Measurements from ENCODE around the gene CROCC2.
"Not testable (repeated sequence)": the region's sequence is repeated elsewhere in the genome, so short reads cannot be mapped to it uniquely, and the experiment has no call there.

Gene CROCC2

GRCh38 chr2:240970816-240971215 is 64.7 kb downstream of the CROCC2 start:
- no peak for FAIRE-seq

- FAIRE-seq, result no peak
Observed at GRCh38 chr2:240972201-240972600, 66.1 kb downstream of the CROCC2 start.

DNA sequence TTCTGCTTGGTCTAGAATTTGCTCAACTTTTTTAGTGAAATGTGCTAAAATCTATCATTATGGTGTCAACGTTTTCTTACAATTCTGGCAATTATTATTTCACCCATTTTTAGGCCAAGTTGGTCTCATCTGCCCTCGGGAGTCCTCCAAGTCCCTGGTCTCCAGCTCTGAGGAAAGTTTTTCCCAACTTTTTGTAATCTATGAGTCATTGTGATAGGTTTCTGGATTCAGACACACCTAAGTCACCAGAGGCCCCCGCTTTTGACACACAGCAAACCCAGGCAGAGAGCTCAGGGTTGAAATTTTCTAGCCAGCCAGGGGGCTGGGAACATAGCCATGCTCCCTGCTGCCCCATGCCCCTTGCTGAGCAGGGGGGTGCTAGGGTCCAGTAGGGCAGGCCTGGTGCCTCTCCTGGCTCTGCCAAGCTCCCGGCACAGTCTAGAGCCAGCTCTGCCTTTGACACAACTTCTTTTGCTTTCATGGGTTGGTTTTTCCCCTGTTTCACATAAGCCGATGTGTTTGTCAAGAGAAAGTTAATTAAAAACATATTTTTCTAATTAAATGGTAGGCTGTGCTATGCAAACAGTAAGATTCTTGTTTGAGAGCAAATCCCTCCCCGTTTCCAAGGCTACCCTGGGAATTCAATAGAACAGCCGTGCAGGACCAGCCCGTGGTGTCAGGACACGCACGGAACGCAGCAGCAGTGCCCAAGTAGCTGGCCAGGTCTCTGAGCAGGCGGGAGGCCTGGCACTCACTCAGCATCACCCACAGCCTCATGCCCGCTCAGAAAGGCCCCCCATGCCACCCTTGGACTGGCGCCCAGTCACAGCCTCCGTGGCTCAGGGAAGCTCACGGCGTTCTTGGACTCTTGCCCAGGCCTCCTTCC is 66.7 kb downstream of the CROCC2 start:
- no peak for FAIRE-seq

- FAIRE-seq, result no peak
Observed at GRCh38 chr2:240974771-240975572, 68.8 kb downstream of the CROCC2 start.

- not testable (repeated sequence) for FAIRE-seq
Observed at GRCh38 chr2:240975903-240976302, 69.8 kb downstream of the CROCC2 start.

DNA sequence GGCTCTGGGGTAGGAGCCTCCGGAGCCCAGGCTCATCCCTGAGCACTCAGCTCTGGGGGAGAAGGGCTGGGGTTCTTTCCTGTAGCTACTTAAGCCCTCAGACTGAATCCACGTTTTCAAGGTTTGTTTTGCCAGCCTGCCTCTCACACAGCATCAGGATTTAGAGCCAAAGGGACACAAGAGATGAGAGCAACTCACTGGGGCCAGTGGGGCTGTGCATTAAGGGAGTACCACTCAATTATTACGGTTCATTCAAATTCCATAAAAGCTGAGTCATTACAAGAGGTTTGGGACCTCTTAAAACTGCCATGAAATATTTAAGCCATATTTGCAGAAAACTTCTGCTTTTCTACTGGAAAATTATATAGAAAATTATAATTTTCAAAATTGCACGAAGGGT is 75.1 kb downstream of the CROCC2 start:
- no peak for FAIRE-seq

DNA sequence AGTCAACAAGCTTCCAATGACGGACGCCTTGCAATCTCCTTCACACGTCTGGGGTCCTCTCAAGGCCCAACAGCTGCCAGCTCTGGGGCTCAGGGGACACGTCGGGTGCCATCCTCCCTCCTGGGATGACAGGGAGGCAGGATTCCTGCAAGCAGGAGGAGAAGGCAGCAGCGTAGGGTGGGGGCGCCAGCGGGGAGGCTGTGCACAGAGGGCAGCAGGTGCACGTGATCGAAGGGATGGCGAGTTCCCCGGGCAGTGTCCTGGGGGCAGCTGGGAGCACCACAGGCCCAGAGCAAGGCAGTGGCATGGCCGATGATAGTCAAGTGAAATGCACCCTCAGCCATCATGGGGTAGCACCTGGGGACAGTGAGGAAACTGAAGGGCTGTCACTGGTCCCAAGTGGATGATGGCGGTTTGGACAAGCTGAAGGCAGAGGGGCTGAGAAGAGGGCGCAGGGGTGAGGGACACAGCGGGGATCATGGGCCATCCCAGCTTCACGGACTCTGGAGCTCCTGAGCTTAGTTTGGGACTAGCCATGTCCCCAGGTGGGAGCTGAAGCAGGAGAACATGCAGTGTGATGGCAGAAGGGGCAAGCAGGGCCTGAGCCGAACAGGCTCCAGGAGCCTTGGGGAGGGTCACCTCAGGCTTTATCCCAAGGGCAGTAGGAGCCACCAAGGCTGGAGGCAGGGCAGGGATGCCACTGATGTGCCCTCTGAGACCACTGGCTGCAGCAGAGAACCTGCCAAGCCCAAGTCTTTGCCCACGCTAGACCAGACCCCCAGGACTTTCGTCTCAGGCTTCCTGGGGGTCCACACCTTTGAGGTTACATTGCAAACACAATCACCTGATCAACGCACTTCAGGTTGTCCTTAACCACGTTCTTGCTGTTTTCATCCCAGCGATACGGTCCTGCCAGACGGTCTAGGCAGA is 76.0 kb downstream of the CROCC2 start:
- no peak for FAIRE-seq

DNA sequence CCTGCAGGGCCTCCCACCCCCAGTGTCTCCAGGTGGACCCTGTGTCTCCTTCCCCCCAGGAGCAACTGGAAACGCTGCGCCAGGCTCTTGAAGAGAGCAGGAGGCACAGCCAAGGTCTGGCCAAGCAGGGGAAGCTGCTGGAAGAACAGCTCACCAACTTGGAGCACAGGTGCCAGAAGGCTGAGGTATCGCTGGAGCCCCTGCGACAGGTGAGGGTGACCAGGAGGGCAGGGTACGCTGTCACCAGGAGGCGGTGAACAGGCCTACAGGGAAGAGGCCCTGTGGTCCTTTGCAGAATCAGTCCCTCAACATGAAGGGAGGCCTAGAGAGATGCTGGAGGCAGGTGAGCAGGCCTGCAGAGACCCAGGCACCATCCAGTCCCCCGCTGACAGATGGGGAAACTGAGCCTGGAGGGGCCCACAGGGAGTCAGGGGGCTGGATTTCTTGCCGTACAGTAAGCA is 76.7 kb downstream of the CROCC2 start:
- no peak for FAIRE-seq

- FAIRE-seq, result no peak
Observed at GRCh38 chr2:240983361-240983995, 77.3 kb downstream of the CROCC2 start.

GRCh38 chr2:240983996-240984498 is 77.9 kb downstream of the CROCC2 start:
- no peak for FAIRE-seq

GRCh38 chr2:240985881-240986786 is 80.0 kb downstream of the CROCC2 start:
- FAIRE-seq, result no peak

GRCh38 chr2:240986787-240987411 is 80.8 kb downstream of the CROCC2 start:
- no peak for FAIRE-seq

DNA sequence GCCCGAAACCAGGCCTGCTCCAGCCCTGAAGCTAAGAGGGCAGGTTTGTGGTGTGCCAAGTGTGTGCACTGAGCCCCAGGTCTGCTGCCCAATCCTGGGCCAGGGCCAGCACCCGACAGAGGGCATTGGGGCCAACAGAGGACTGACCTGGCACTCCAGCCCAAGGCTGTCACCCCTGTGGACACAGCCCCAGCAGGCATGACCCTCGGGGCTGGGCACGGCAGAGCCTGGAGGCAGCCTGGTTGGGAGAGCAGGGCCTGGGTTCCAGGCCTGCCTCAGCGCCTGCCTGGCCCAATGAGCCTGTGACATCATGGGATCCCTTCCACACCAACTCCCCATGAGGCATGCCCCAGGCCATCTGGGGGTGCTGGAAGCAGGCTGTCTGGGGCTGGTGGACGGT is 81.5 kb downstream of the CROCC2 start:
- FAIRE-seq, result no peak

DNA sequence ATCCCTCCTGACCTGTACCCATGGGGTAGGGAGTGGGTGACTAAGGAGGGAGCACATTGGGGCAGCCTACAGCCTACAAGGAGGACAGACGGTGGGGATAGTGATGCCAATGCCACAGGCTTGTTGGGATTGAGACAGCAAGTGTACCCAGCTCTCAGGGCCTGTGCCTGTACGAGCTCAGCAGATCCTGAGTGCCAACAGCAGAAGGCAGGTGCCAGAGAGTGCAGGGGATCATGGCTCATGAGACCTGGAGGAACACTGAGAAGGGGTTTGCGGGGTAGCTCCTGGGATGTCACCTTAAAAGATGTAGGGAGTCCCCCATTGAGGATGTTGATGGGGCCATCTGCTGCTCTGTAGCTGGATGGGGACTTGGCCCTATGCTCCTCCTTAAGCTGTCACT is 82.0 kb downstream of the CROCC2 start:
- FAIRE-seq, result no peak

GRCh38 chr2:240988571-240989271 is 82.6 kb downstream of the CROCC2 start:
- FAIRE-seq, result no peak

- FAIRE-seq, result no peak
Observed at GRCh38 chr2:240989451-240990265, 83.5 kb downstream of the CROCC2 start.

GRCh38 chr2:240990266-240990529 is 84.1 kb downstream of the CROCC2 start:
- no peak for FAIRE-seq

DNA sequence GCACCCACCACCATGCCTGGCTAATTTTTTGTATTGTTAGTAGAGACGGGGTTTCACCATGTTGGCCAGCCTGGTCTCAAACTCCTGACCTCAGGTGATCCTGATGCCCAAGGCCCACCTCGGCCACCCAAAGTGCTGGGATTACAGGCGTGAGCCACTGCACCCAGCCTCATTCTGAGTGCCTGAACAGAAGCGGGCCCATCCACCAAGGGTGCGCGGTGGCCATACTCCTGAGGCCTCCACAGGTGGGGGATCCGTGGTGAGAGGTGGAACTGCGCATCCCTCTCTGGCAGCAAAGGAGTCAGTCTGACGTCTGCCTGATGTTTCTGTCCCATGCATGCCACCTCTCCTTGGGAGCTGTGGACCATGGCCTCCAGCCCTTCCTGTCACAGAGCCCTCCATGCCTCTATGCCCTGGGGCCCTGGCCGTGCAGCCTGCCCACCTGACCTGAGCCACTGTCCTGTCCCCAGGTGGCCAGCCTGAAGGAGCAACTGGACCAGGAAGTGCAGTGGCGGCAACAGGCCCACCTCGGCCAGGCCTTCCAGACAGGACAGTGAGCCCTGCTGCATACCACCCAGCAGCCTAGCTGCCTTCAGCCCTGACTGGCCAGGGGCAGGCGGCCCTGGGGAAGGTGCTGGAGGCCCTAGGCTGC is 84.7 kb downstream of the CROCC2 start:
- no peak for FAIRE-seq
